Subcutaneous abdominal adipose tissue (tissue), 5 donors: Measurements from ENCODE around the gene CRYBA2.

Experiments
- H3K27ac ChIP-seq: one replicate; pipeline ENCODE4 v1.7.0; 2013; ENCODE audit warnings: low read depth, mild to moderate bottlenecking, inconsistent platforms, low read length, moderate library complexity
- H3K27me3 ChIP-seq, 5 donors: one replicate each; pipeline ENCODE4 v1.7.0; 2013; ENCODE audit warnings: low read length in 5 of 5, inconsistent platforms in 1 of 5; ENCODE audit not compliant: control insufficient read depth in 5 of 5, insufficient read depth in 4 of 5
- H3K36me3 ChIP-seq, 5 donors: one replicate each; pipeline ENCODE4 v1.7.0; 2013; ENCODE audit warnings: low read length in 5 of 5; ENCODE audit not compliant: control insufficient read depth in 5 of 5, insufficient read depth in 5 of 5
- H3K4me1 ChIP-seq, 5 donors: one replicate each; pipeline ENCODE4 v1.7.0; 2013; ENCODE audit warnings: low read length in 5 of 5, mild to moderate bottlenecking in 3 of 5, moderate library complexity in 1 of 5; ENCODE audit not compliant: control insufficient read depth in 5 of 5, insufficient read depth in 5 of 5
- H3K4me3 ChIP-seq, 5 donors: one replicate each; pipeline ENCODE4 v1.7.0; 2013; ENCODE audit warnings: low read length in 5 of 5, low read depth in 1 of 5
- H3K9ac ChIP-seq, 5 donors: one replicate each; pipeline ENCODE4 v1.7.0; 2013; ENCODE audit warnings: low read length in 5 of 5, mild to moderate bottlenecking in 4 of 5, moderate library complexity in 3 of 5
- H3K9me3 ChIP-seq, 5 donors: one replicate each; pipeline ENCODE4 v1.7.0; 2013; ENCODE audit warnings: low read length in 5 of 5; ENCODE audit not compliant: control insufficient read depth in 5 of 5
- donor health status: healthy.
- donor health status: healthy.
- donor health status: healthy.
- donor health status: healthy.
- donor health status: healthy.

The CRYBA2 gene

GRCh38 chr2:219023045-219023605 lies 29.9 kb upstream of the CRYBA2 start:
- peaks cover 0 to 24% (median 16%) of the 10 kb centered on the region in 5 donors for H3K27me3 ChIP-seq
- H3K9me3 ChIP-seq: no peaks in the 10 kb centered on the region
- H3K27ac ChIP-seq: no peak overlapping the region
- peaks cover 0 to 2% (median 0%) of the 10 kb centered on the region in 5 donors for H3K4me1 ChIP-seq
- H3K36me3 ChIP-seq: no peaks in the 10 kb centered on the region
- no peak overlapping the region for H3K4me3 ChIP-seq
- no peak overlapping the region for H3K9ac ChIP-seq

DNA sequence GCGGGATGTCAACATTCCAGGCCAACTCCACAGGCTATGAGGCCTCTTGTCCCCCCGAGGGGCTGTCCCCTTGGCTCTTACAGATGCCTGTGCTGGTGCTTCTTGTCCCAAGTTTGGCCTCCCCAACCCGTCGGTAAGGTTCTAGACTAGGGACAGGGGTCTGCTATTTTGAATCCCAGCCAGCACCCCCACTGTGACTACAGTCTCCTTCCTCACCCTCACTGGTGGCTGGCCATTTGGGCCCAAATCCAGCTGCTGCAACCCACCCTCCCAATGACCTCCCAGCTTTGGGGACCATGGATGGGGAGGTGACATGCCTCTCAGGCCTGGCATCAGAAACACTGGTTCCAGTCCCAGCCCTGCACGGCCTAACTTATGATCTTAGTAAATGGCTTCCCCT lies 29.4 kb upstream of the CRYBA2 start:
- no peak overlapping the region for H3K4me3 ChIP-seq
- H3K4me1 ChIP-seq: peaks cover 0 to 2% (median 0%) of the 10 kb centered on the region in 5 donors
- no peaks in the 10 kb centered on the region for H3K36me3 ChIP-seq
- H3K9ac ChIP-seq: no peak overlapping the region
- H3K27me3 ChIP-seq: peaks cover 2 to 27% (median 18%) of the 10 kb centered on the region in 5 donors
- H3K9me3 ChIP-seq: no peaks in the 10 kb centered on the region
- H3K27ac ChIP-seq: no peak overlapping the region

GRCh38 chr2:219022041-219022440 lies 28.8 kb upstream of the CRYBA2 start:
- Histone ChIP-seq H3K27me3 (peaks cover 4 to 30% (median 16%) of the 10 kb centered on the region in 5 donors), H3K9ac (no peak overlapping the region), H3K27ac (no peak overlapping the region)

GRCh38 chr2:219021591-219021990 lies 28.4 kb upstream of the CRYBA2 start:
- peaks cover 0 to 2% (median 0%) of the 10 kb centered on the region in 5 donors for H3K4me1 ChIP-seq
- no peak overlapping the region for H3K27ac ChIP-seq
- H3K9me3 ChIP-seq: no peaks in the 10 kb centered on the region
- peaks cover 4 to 30% (median 16%) of the 10 kb centered on the region in 5 donors for H3K27me3 ChIP-seq
- no peaks in the 10 kb centered on the region for H3K36me3 ChIP-seq
- no peak overlapping the region for H3K4me3 ChIP-seq
- H3K9ac ChIP-seq: no peak overlapping the region

More at GRCh38 chr2:219022041-219022440, 28.8 kb upstream of the CRYBA2 start:
- no peaks in the 10 kb centered on the region for H3K36me3 ChIP-seq
- peaks cover 0 to 2% (median 0%) of the 10 kb centered on the region in 5 donors for H3K4me1 ChIP-seq
- no peaks in the 10 kb centered on the region for H3K9me3 ChIP-seq
- H3K4me3 ChIP-seq: no peak overlapping the region

DNA sequence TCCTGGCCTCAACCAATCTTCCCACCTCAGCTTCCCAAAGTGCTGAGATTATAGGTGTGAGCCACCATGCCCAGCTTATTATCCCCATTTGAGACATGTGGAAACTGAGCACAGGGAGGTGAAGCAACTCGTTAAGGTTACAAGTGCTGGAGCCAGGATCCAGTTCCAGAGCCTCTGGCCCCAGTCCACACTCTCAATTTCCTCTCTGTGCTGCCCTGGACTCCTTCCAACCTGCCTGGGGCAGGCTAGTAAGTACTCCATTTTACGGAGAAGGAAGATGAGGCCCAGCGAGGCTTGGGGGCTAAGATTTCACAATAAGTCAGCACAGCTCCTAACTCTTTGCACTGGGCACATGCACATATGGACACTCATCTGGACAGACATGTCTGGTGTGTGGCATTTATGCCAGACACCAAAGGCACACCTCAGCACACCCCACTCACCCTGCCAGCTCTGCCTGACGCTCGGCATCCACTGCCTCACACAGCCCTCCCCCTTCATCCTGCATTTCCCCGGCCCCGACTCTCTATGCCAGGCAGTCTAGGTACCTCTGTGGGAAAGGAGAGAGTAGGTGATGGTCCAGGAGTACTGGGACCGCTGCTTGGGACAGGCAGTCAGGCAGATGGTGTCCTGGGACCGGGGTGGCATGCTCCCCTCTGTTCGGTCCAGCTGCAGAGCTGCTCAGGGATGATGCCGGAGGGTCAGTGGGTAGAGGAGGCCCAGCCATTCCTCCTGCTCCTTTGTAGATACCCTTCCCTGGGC lies 27.6 kb upstream of the CRYBA2 start:
- Histone ChIP-seq H3K27me3 (peaks cover 4 to 30% (median 16%) of the 10 kb centered on the region in 5 donors), H3K9me3 (no peaks in the 10 kb centered on the region), H3K36me3 (no peaks in the 10 kb centered on the region), H3K4me3 (no peak overlapping the region), H3K9ac (no peak overlapping the region), H3K27ac (no peak overlapping the region), H3K4me1 (peaks cover 0 to 2% (median 0%) of the 10 kb centered on the region in 5 donors)

DNA sequence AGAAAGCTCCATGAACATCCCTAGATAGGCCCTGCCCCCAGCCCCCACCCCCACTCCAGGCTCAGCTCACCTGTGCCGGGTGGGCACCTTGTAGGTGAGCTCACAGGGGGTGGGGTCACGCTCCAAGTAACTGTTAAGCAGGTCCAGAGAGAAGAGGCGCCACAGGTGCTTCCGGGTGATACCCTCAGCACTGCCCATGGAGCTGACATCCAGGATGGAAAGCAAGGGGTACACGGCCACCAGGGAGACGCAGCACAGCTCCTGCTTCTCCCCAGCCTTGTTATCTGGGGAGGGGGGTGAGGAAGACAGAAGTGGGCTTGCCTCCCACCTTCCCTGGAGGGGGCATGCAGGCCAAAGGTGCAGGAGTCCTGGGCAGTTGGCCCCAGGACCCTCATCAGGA lies 26.2 kb upstream of the CRYBA2 start:
- Histone ChIP-seq H3K4me1 (peaks cover 0 to 2% (median 0%) of the 10 kb centered on the region in 5 donors), H3K27me3 (peaks cover 4 to 30% (median 16%) of the 10 kb centered on the region in 5 donors)

GRCh38 chr2:219018726-219019125 lies 25.5 kb upstream of the CRYBA2 start:
- H3K4me1 ChIP-seq: peaks cover 0 to 2% (median 0%) of the 10 kb centered on the region in 5 donors
- H3K27me3 ChIP-seq: peaks cover 4 to 27% (median 18%) of the 10 kb centered on the region in 5 donors
- no peak overlapping the region for H3K4me3 ChIP-seq
- no peaks in the 10 kb centered on the region for H3K9me3 ChIP-seq
- H3K9ac ChIP-seq: no peak overlapping the region
- H3K36me3 ChIP-seq: no peaks in the 10 kb centered on the region
- no peak overlapping the region for H3K27ac ChIP-seq

More for the DNA sequence above, 26.2 kb upstream of the CRYBA2 start:
- Histone ChIP-seq H3K36me3 (no peaks in the 10 kb centered on the region), H3K27ac (no peak overlapping the region), H3K4me3 (no peak overlapping the region), H3K9me3 (no peaks in the 10 kb centered on the region), H3K9ac (no peak overlapping the region)

- H3K36me3 ChIP-seq: no peaks in the 10 kb centered on the region
- no peak overlapping the region for H3K9ac ChIP-seq
- H3K4me3 ChIP-seq: no peak overlapping the region
- no peaks in the 10 kb centered on the region for H3K9me3 ChIP-seq
- H3K4me1 ChIP-seq: peaks cover 0 to 2% (median 0%) of the 10 kb centered on the region in 5 donors
- H3K27ac ChIP-seq: no peak overlapping the region
- H3K27me3 ChIP-seq: peaks cover 4 to 25% (median 18%) of the 10 kb centered on the region in 5 donors
Measured at GRCh38 chr2:219018286-219018685, 25.1 kb upstream of the CRYBA2 start.

GRCh38 chr2:219017201-219017931 lies 24.1 kb upstream of the CRYBA2 start:
- no peak overlapping the region for H3K9ac ChIP-seq
- H3K9me3 ChIP-seq: no peaks in the 10 kb centered on the region
- no peak overlapping the region for H3K27ac ChIP-seq
- H3K4me1 ChIP-seq: peaks cover 0 to 2% (median 0%) of the 10 kb centered on the region in 5 donors
- H3K27me3 ChIP-seq: peaks cover 4 to 23% (median 17%) of the 10 kb centered on the region in 5 donors
- H3K4me3 ChIP-seq: no peak overlapping the region
- H3K36me3 ChIP-seq: no peaks in the 10 kb centered on the region

- Histone ChIP-seq H3K27ac (no peak overlapping the region), H3K36me3 (no peaks in the 10 kb centered on the region), H3K9ac (no peak overlapping the region), H3K9me3 (no peaks in the 10 kb centered on the region), H3K27me3 (peaks cover 4 to 19% (median 13%) of the 10 kb centered on the region in 5 donors), H3K4me3 (no peak overlapping the region), H3K4me1 (peaks cover 0 to 2% (median 0%) of the 10 kb centered on the region in 5 donors)
Measured at GRCh38 chr2:219016721-219017120, 23.5 kb upstream of the CRYBA2 start.
